K562 (cell line): ENCODE measurements around the gene CILP. TPM values are rescaled to one million over a fixed set of nuclear protein-coding genes. Genes with fewer than 3 reads are reported as not detected.
A peak's percentile ranks its signal among the peaks of the same experiment; 100 is the strongest.

Experiments
- CBX5 ChIP-seq: IDR thresholded peaks from 2 replicates; pipeline ENCODE4 v1.6.1; 2014; ENCODE audit warnings: low read depth, borderline replicate concordance
- GATA2 ChIP-seq: sonication (generic); formaldehyde crosslinking; IDR thresholded peaks from 2 replicates; pipeline ENCODE4 v1.4.0; 2020; ENCODE audit warnings: mild to moderate bottlenecking, missing genetic modification reagents
- HBP1 ChIP-seq: fragments of 450-650 bp; formaldehyde crosslinking; IDR thresholded peaks from 2 replicates; pipeline ENCODE4 v1.4.0; 2022; ENCODE audit warnings: missing genetic modification characterization
- HNRNPLL ChIP-seq: fragments of 200-400 bp; formaldehyde crosslinking; IDR thresholded peaks from 2 replicates; pipeline ENCODE4 v1.6.1; 2017; ENCODE audit warnings: low read length, low read depth, mild to moderate bottlenecking; ENCODE audit not compliant: poor library complexity, severe bottlenecking
- JUND ChIP-seq, 2 experiments: IDR thresholded peaks; 2 replicates in 1 of 2; 3 replicates in 1 of 2; pipeline ENCODE4 v1.6.1; 2011; ENCODE audit warnings: borderline replicate concordance in 2 of 2, low read depth in 2 of 2, low read length in 2 of 2, improper control_type of control experiment in 1 of 2, missing biosample characterization in 1 of 2, missing genetic modification characterization in 1 of 2, missing genetic modification reagents in 1 of 2
- KAT7 ChIP-seq: sonication (generic); formaldehyde crosslinking; IDR thresholded peaks from 2 replicates; pipeline ENCODE4 v1.8.0; 2022; ENCODE audit warnings: missing genetic modification reagents, mild to moderate bottlenecking, borderline replicate concordance
- NCOA6 ChIP-seq: fragments of 450-650 bp; IDR thresholded peaks from 2 replicates; pipeline ENCODE4 v1.6.1; 2017; ENCODE audit warnings: mild to moderate bottlenecking
- NR2C2 ChIP-seq, 2 experiments: fragments of 200-800 bp in 1 of 2; sonication (Bioruptor generic) in 1 of 2; sonication (generic) in 1 of 2; formaldehyde crosslinking in 1 of 2; IDR thresholded peaks; 2 replicates each; pipeline versions ENCODE4 v1.6.1 to v1.8.0; 2016 to 2022; ENCODE audit warnings: mild to moderate bottlenecking in 1 of 2, missing compliant biosample characterization in 1 of 2, missing genetic modification characterization in 1 of 2, missing genetic modification reagents in 1 of 2
- POLR3A ChIP-seq: IDR thresholded peaks from 2 replicates; pipeline ENCODE4 v1.6.1; 2011; ENCODE audit warnings: borderline replicate concordance, mild to moderate bottlenecking, moderate library complexity; ENCODE audit not compliant: insufficient read length, insufficient read depth; ENCODE audit errors: extremely low read depth
- SAFB2 ChIP-seq: fragments of 200-400 bp; formaldehyde crosslinking; IDR thresholded peaks from 2 replicates; pipeline ENCODE4 v1.6.1; 2018; ENCODE audit warnings: borderline replicate concordance, low read length, low read depth, moderate library complexity; ENCODE audit not compliant: severe bottlenecking
- TRIM28 ChIP-seq: fragments of 450-650 bp; IDR thresholded peaks from 2 replicates; pipeline ENCODE4 v1.6.1; 2017
- USF1 ChIP-seq: sonication (generic); formaldehyde crosslinking; IDR thresholded peaks from 2 replicates; pipeline ENCODE4 v1.9.0; 2022; ENCODE audit warnings: mild to moderate bottlenecking, missing genetic modification reagents
- XRCC4 ChIP-seq: IDR thresholded peaks from one replicate; pipeline ENCODE4 v1.6.1; 2011; ENCODE audit not compliant: insufficient read depth, insufficient read length; ENCODE audit errors: extremely low read depth
- ZBTB12 ChIP-seq: fragments of 250-450 bp; sonication (Bioruptor Pico); IDR thresholded peaks from 2 replicates; pipeline ENCODE4 v1.4.0; 2020
- ZNF134 ChIP-seq: fragments of 250-450 bp; sonication (Bioruptor Pico); conservative IDR thresholded peaks from 2 replicates; pipeline ENCODE4 v1.4.0; 2020
- ZNF316 ChIP-seq: fragments of 450-650 bp; IDR thresholded peaks from 2 replicates; pipeline ENCODE4 v1.6.1; 2016
- ZNF384 ChIP-seq: IDR thresholded peaks from 2 replicates; pipeline ENCODE4 v1.6.1; 2012; ENCODE audit warnings: low read depth, low read length, improper control_type of control experiment
- ZNF507 ChIP-seq: conservative IDR thresholded peaks from 2 replicates; pipeline ENCODE4 v1.6.1; 2017; ENCODE audit warnings: missing genetic modification characterization, missing compliant biosample characterization
- ZNF644 ChIP-seq: fragments of 200-800 bp; sonication (Bioruptor generic); IDR thresholded peaks from 2 replicates; pipeline ENCODE4 v1.6.1; 2016; ENCODE audit warnings: low read depth, missing genetic modification characterization, missing compliant biosample characterization
- polyA plus RNA-seq, 8 experiments: library from polyadenylated mRNA; depleted of rRNA in 4 of 8; stranded (reverse) in 5 of 8; unstranded in 3 of 8; fragments of >200 nt; fragmentation: Nextera tagmentation in 2 of 8; fragmentation: Illumina TruSeq in 1 of 8; extraction: Ambion mirVana in 2 of 8; extraction: Trizol in 1 of 8; gene quantifications; 2 replicates each; pipeline versions ENCODE4 v1.2.1 to v1.2.3, GENCODE V29; 2011 to 2014; ENCODE audit warnings: inconsistent platforms in 1 of 8, missing spikeins in 1 of 8
- total RNA-seq, 7 experiments: library from RNA; depleted of rRNA in 6 of 7; stranded (reverse); fragments of >200 nt in 6 of 7; fragmentation: Illumina TruSeq in 2 of 7; extraction: Trizol in 2 of 7; gene quantifications; 2 replicates each; pipeline versions ENCODE4 v1.2.1 to v1.2.3, GENCODE V29; 2011 to 2021; ENCODE audit warnings: low replicate concordance in 1 of 7
- TF ChIP-seq, protein P1 (sequence below): fragments of 250-450 bp; sonication (Bioruptor Pico); IDR thresholded peaks from 2 replicates; pipeline ENCODE4 v1.4.0; 2020; ENCODE audit warnings: mild to moderate bottlenecking, moderate library complexity

Gene CILP
- total and polyA plus RNA-seq, 9 of the 15 experiments (the other 6 are each of a cell fraction or from before 2014, with no cell fraction given): 0.03 TPM; not detected in 8

DNA sequence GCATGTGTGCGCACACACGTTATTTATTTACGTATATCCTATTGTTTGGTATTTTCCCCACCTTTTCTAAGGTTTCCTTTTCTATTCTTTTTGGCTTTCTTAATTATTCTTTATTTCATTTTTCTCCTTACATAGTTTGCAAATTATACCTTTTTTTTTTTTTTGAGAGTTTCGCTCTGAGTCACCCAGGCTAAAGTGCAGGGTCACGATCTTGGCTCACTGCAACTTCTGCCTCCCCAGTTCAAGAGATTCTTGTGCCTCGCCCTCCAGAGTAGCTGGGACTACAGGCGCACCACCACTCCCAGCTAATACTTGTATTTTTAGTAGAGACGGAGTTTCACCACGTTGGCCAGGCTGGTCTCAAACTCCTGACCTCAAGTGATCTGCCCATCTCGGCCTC, 20.0 kb upstream of the CILP start (continued):
- no peak for TF ChIP-seq ZNF644
- no peak for TF ChIP-seq USF1 (CRISPR knock-in tag)
- TF ChIP-seq ZBTB12 (CRISPR knock-in tag): no peak
- no peak for TF ChIP-seq TRIM28
- TF ChIP-seq HBP1 (CRISPR knock-in tag): no peak
- TF ChIP-seq POLR3A: no peak
- TF ChIP-seq GATA2 (CRISPR knock-in tag): no peak
- no peak for TF ChIP-seq HNRNPLL
- 0 out of 2 replicates have a peak, but pooled peaks have one; percentile 49 for TF ChIP-seq ZNF384
- TF ChIP-seq NR2C2 (CRISPR knock-in tag; IDR thresholded peaks at IDR 0.05): no peak
- TF ChIP-seq NR2C2 (tag; IDR thresholded peaks at IDR 0.05): peak; percentile 45; the same call in 1 of the 2 replicates
- TF ChIP-seq ZNF316: peak; percentile 37; the same call in 1 of the 2 replicates
- TF ChIP-seq XRCC4: no peak
- no peak for TF ChIP-seq CBX5
- TF ChIP-seq, protein P1, sequence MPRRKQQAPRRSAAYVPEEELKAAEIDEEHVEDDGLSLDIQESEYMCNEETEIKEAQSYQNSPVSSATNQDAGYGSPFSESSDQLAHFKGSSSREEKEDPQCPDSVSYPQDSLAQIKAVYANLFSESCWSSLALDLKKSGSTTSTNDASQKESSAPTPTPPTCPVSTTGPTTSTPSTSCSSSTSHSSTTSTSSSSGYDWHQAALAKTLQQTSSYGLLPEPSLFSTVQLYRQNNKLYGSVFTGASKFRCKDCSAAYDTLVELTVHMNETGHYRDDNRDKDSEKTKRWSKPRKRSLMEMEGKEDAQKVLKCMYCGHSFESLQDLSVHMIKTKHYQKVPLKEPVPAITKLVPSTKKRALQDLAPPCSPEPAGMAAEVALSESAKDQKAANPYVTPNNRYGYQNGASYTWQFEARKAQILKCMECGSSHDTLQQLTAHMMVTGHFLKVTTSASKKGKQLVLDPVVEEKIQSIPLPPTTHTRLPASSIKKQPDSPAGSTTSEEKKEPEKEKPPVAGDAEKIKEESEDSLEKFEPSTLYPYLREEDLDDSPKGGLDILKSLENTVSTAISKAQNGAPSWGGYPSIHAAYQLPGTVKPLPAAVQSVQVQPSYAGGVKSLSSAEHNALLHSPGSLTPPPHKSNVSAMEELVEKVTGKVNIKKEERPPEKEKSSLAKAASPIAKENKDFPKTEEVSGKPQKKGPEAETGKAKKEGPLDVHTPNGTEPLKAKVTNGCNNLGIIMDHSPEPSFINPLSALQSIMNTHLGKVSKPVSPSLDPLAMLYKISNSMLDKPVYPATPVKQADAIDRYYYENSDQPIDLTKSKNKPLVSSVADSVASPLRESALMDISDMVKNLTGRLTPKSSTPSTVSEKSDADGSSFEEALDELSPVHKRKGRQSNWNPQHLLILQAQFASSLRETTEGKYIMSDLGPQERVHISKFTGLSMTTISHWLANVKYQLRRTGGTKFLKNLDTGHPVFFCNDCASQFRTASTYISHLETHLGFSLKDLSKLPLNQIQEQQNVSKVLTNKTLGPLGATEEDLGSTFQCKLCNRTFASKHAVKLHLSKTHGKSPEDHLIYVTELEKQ (CRISPR knock-in tag): no peak
- TF ChIP-seq SAFB2: no peak
- 0 out of 2 replicates have a peak, but pooled peaks have one; percentile 20 for TF ChIP-seq ZNF507 (tag)
- TF ChIP-seq KAT7 (CRISPR knock-in tag): no peak
- no peak for TF ChIP-seq NCOA6
- no peak for TF ChIP-seq JUND (IDR thresholded peaks at IDR 0.05; ENCODE audit: borderline replicate concordance, low read depth, low read length)
- TF ChIP-seq JUND (tag; IDR thresholded peaks at IDR 0.05; ENCODE audit: borderline replicate concordance, low read depth, low read length): 0 out of 3 replicates have a peak, but pooled peaks have one; percentile 25
- no peak for TF ChIP-seq ZNF134 (CRISPR knock-in tag)
